HG03097 (cell line): ENCODE data around the gene STRN4.
"Not testable (repeated sequence)": the region's sequence is repeated elsewhere in the genome, so short reads cannot be mapped to it uniquely, and the experiment has no call there.

ENCODE experiments used
- ATAC-seq: cut with Tn5 transposase; IDR thresholded peaks from one replicate; pipeline ENCODE4 v1.9.1; 2021; ENCODE audit not compliant: unreplicated experiment, low FRiP score

Gene STRN4, protein sequence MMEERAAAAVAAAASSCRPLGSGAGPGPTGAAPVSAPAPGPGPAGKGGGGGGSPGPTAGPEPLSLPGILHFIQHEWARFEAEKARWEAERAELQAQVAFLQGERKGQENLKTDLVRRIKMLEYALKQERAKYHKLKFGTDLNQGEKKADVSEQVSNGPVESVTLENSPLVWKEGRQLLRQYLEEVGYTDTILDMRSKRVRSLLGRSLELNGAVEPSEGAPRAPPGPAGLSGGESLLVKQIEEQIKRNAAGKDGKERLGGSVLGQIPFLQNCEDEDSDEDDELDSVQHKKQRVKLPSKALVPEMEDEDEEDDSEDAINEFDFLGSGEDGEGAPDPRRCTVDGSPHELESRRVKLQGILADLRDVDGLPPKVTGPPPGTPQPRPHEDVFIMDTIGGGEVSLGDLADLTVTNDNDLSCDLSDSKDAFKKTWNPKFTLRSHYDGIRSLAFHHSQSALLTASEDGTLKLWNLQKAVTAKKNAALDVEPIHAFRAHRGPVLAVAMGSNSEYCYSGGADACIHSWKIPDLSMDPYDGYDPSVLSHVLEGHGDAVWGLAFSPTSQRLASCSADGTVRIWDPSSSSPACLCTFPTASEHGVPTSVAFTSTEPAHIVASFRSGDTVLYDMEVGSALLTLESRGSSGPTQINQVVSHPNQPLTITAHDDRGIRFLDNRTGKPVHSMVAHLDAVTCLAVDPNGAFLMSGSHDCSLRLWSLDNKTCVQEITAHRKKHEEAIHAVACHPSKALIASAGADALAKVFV

DNA sequence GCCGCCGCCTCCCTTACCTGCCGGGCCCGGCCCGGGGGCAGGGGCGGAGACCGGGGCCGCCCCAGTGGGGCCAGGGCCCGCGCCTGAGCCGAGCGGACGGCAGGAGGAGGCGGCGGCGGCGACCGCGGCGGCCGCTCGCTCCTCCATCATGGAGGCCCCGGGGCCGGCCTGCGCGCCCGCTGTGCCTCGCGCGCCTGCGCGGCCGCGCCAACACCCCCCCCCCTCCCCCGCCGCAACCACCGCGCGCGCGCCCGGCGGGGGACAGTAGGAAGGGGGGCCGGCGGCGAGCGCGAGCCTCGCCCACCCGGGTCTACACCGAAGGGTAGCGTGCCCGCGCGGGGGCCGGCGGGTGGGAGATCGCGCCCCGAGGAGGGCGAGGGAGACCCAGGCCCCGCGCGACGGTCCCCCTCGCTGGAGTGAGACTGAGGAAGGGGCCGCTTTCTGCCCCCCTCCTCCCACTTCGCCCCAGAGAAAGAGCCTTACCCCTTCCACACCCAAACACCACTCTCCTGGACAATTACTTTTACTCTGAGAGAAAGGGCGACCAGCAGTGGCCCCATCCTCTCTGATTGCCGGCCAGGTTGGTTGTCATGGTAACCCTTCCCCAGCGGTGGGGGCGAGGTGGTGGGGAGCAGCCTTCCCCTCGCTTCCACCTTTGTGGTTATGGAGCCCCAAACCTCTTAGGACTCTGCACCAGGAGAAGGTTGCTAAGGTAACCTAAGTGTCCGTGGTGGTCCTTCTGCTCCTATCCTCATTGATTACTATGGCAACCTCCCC lies at the start of gene STRN4:
TSS of gene STRN4 (minus strand) at position 170 of the 777 bp plus-strand sequence. CDS start at position 150, 20 bp downstream.
- ATAC-seq, result peak; percentile 43

DNA sequence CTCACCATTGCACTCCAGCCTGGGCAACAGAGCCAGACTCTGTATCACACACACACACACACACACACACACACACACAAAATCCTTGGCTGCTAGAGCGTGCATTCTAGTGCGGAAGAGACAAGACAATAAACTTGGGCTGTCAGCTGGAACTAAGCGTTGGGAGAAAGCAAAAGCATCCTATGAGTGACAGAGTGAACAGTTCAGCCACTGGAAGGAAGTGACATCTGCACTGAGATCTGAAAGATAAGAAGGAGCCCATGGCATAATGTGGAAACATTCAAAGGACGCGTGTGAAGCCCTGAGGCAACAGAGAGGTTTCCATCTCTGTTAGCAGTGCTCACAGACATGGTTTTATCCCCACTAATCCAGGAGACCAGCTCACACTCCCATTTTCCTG lies 45.7 kb upstream of the STRN4 start:
- ATAC-seq, result no peak

- no peak for ATAC-seq
Observed at GRCh38 chr19:46789371-46789770, 43.1 kb upstream of the STRN4 start.

- no peak for ATAC-seq
Observed at GRCh38 chr19:46788968-46789338, 42.7 kb upstream of the STRN4 start.

DNA sequence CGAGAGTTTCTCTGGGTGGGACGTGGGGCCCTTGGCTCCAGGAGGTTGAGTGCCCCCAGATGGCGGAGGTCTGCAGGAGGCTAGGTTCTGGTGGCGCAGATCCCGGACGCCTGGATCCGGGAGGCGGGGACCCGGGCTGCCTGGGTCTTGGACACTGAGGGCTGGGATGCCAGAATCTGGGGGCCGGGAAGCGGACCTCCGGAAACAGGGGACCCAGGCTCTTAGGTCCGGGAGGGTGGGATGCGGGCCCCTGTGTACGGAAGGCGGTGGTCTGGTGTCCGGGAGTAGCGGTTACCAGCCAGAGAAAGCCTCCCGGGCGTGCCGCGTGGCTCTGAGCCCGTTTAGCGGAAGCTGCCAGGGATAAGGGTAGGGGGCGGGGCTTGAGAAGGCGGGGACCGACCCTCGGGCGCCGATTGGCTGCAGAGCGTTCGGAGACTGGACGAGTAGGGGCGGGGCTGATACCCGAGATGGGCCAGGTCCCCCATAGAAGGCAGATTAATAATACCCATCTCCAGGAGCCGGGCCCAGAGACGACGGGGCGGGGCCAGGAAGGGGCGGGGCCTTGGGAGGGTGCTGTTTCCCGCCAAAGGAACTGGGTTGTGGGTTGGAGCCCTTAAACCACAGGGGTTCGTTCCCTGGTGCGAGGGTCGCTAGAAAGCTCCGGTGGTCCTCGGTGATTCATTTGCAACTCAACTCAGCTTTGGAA lies 42.2 kb upstream of the STRN4 start, which contains the start of gene SLC1A5:
TSS of gene SLC1A5 (minus strand) at position 333 of the 706 bp plus-strand sequence. CDS start 629 bp downstream, outside the sequence.
- ATAC-seq, result peak; percentile 69

- no peak for ATAC-seq
Observed at GRCh38 chr19:46787331-46788261, 41.3 kb upstream of the STRN4 start.

- ATAC-seq, result no peak
Observed at GRCh38 chr19:46787040-46787330, 40.7 kb upstream of the STRN4 start.

DNA sequence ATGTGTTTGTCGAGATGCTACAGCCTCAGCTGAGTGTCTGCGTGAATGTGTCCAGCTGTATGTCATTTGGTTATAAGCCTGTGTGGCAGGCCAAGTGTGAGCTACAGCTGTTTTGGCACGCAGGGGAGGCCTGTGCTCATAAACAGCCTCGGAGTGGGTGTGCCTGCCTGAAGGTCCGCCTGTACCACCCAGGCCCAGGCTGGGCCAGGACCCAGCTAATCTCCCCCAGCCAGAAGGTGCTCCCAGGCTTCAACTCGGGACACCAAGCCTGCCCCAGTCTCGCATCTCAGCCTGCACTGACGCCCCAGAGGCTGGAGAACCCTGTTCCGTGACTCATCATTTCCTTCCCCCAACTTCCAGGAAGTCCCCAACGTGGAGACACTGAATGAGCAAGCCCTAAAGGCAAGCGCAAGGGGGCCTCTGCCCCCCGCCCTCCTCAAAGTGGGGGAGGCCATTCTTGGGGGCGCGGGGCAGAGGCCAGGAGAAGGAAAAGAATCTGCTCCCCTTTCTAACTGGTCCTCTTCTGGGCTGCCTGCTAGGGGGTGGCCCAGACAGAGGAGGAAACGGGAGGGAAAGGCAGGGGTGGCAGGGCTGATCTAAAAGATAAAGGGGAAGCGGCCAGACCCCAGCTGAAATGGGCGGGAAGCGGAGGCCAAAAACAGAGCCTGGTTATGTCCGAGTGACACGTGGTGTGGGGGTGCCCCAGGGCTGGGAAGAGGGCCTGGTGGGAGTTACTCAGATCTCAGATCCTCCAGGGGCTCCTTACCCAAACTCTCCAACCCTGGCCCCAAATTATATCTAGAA lies 40.2 kb upstream of the STRN4 start:
- ATAC-seq, result no peak

- ATAC-seq, result no peak
Observed at GRCh38 chr19:46785980-46786235, 39.7 kb upstream of the STRN4 start.

DNA sequence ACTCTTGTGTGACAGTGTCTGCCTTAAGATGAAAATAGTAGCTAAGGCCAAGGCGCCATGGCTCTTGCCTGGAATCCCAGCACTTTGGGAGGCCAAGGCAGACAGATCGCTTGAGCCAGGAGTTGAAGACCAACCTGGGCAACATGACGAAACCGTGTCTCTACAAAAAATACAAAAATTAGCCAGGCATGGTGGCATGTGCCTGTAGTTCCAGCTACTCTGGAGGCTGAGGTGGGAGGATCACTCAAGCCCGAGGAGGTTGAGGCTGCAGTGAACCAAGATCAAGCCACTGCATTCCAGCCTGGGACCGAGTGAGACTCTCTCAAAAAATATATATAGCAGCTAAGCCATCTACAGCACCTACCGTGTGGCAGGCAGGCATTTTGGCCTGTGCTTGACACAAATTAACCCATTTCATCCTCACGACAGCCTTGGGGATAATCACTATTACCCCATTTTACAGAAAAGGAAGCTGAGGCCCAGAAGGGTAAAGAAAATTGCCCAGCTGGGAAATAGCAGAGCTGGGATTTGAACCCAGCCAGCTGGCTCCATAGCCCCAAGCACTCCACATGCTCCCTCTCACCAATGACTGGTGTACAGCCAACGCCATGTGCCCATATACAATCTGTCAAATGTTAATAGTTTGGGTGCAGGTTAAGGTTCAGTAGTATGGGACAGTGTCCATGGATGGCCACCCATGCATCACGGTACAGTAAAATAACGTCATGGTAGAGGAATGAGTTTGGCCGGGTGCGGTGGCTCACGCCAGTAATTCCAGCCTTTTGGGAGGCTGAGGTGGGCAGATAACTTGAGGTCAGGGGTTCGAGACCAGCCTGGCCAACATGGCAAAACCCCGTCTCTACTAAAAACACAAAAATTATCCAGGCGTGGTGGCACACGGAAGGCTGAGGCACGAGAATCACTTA lies 39.1 kb upstream of the STRN4 start:
- ATAC-seq, result no peak

- ATAC-seq, result no peak
Observed at GRCh38 chr19:46784262-46785053, 38.2 kb upstream of the STRN4 start.

GRCh38 chr19:46783670-46784069 lies 37.4 kb upstream of the STRN4 start:
- ATAC-seq, result no peak

DNA sequence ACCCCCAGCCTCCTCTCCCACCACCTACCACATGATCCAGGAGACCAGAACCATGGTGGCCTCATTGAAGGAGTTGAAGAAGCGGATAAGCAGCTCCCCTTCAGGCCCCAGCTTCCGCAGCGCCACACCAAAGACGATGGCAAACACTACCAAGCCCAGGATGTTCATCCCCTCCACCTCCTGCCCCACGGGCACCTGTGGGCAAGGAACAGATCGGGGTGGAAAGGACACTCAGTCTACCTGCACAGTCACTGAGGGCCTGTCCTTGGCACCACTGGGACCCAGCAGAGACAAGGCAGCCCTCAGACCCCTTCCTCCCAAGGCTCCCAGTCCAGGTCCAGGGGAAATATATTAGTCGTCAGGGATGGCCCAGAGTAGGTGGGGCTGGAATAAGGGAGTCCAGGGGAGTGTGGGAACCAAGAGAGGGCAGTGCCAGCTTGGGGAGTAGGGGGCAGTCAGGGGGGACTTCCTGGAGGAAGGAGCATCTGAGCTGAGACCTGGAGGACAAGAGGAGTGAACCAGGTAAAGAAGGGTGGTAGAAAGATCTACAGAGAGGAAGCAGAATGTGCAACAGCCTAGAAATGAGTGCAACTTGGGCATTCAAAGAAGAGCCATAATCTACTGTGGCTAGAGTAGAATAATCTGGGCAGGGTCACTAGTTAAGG lies 36.2 kb upstream of the STRN4 start:
- ATAC-seq, result no peak

GRCh38 chr19:46777956-46778645 lies 31.9 kb upstream of the STRN4 start:
- ATAC-seq, result not testable (repeated sequence)

DNA sequence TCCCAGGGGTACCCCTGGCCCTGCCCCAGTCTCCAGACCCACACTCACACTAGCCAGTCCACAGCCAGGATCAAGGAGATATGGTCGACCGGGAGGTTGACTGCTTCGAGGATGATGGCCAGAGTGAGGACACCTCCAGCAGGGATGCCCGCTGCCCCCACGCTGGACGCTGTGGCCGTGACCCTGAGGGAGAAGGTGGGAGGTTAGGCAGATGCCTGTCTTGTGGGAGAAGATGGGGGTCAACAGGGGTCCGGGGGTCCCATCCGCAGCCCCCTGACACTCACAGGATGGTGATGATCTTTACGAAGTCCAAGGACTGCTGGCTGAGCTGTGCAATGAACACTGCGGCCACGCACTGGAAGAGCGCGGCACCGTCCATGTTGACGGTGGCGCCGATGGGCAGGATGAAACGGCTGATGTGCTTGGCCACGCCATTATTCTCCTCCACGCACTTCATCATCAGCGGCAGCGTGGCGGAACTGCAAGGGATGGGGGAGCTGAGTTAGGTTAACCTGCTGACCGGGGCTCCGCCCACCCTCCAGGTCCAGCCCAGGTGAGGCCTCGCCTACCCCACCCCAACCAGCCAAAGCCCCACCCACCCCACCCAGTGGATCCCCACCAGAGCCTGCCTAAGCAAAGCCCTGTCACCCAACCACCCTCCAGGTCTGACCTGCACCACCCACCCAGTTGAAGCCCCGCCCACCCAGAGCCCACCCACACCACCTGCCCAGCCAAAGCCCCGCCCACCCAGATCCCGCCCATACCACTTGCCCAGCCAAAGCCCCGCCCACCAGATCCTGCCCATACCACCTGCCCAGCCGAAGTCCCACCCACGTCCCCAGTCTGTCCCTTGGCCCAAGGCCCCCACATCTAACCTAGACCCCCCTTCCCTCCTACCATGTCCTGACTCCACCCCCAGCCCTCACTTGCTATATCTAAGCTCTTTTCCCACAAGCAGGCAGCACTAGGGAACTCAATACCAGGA lies 31.0 kb upstream of the STRN4 start:
- ATAC-seq, result no peak
